Testis (tissue), 3 donors: Measurements from ENCODE around the gene CIP2A. TPM values are rescaled to one million over a fixed set of nuclear protein-coding genes. Genes with fewer than 3 reads are reported as not detected.

Experiments
- DNase-seq: peaks from one replicate; pipeline ENCODE4 v3.0.0-alpha.2; 2019
- H3K27ac ChIP-seq, 2 donors: fragments of 200-600 bp; sonication (generic); one replicate each; pipeline ENCODE4 v1.5.1; 2019
- H3K27me3 ChIP-seq: fragments of 200-600 bp; sonication (generic); one replicate; pipeline ENCODE4 v1.5.1; 2019
- H3K36me3 ChIP-seq: fragments of 200-600 bp; sonication (generic); one replicate; pipeline ENCODE4 v1.5.1; 2017; ENCODE audit warnings: low read depth; ENCODE audit errors: missing control alignments
- H3K4me1 ChIP-seq: fragments of 200-600 bp; sonication (generic); one replicate; pipeline ENCODE4 v1.5.1; 2019
- H3K4me3 ChIP-seq, 2 donors: fragments of 200-600 bp; sonication (generic); one replicate each; pipeline ENCODE4 v1.5.1; 2017 to 2019
- H3K9me3 ChIP-seq: fragments of 200-600 bp; sonication (generic); one replicate; pipeline ENCODE4 v1.5.1; 2017
- CTCF ChIP-seq, 3 experiments: fragments of 450-650 bp in 2 of 3; fragments of 200-600 bp in 1 of 3; sonication (generic) in 1 of 3; IDR thresholded peaks; one replicate each; pipeline ENCODE4 v1.5.1; 2016 to 2019; ENCODE audit warnings: antibody characterized with exemption in 3 of 3, mild to moderate bottlenecking in 2 of 3, moderate library complexity in 1 of 3
- POLR2A ChIP-seq: fragments of 450-650 bp; IDR thresholded peaks from one replicate; pipeline ENCODE4 v1.6.1; 2017; ENCODE audit warnings: antibody characterized with exemption, mild to moderate bottlenecking, moderate library complexity
- WGBS, 2 donors: methylation state at CpG; one replicate each; pipeline ENCODE4 v1.1.5; 2018; 5-methylcytosine and 5-hydroxymethylcytosine counted together
- intact Hi-C: fragments of 100-400 bp; cut with DNase I; formaldehyde crosslinking; loops from one replicate; pipeline ENCODE4 v1.15.1; 2023; ENCODE audit warnings: low total_unique reads
- polyA plus RNA-seq: library from polyadenylated mRNA; stranded (reverse); fragments of 350-450 nt; fragmentation: Illumina TruSeq; extraction: RNeasy Lipid Tissue Mini Kit (QIAGEN cat#74804); gene quantifications from one replicate; pipeline ENCODE4 v1.2.3, GENCODE V29; 2014; ENCODE audit warnings: low read depth, low replicate concordance; ENCODE audit not compliant: insufficient read depth
- total RNA-seq, 2 donors: library from RNA; depleted of rRNA; stranded (reverse); fragments of >200 nt; gene quantifications; one replicate each; pipeline ENCODE4 v1.2.3, GENCODE V29; 2016

Gene CIP2A
- total and polyA plus RNA-seq, 3 donors from 2014 or later: 8.5 to 23.5 (median 18.0) TPM

GRCh38 chr3:108555966-108556581, 33.2 kb downstream of the CIP2A start:
- no peak for DNase-seq
- no peaks in the 10 kb centered on the region for H3K36me3 ChIP-seq
- 74 to 77% methylated on average over 2 of the region's 2 CpGs for WGBS, 2 donors
- no peaks in the 10 kb centered on the region for H3K27me3 ChIP-seq
- no peaks in the 10 kb centered on the region for H3K9me3 ChIP-seq
- no peak overlapping the region for H3K4me3 ChIP-seq
- no peak overlapping the region for H3K27ac ChIP-seq
- intact Hi-C loops: no loop called here
- TF ChIP-seq POLR2A: no peak
- TF ChIP-seq CTCF (IDR thresholded peaks at IDR 0.05): no peak
- H3K4me1 ChIP-seq: peaks cover 6% of the 10 kb centered on the region

- Histone ChIP-seq H3K27me3 (no peaks in the 10 kb centered on the region), H3K36me3 (no peaks in the 10 kb centered on the region), H3K9me3 (no peaks in the 10 kb centered on the region), H3K4me3 (no peak overlapping the region), H3K4me1 (peaks cover 6% of the 10 kb centered on the region), H3K27ac (no peak overlapping the region)
- WGBS, 2 donors: 63 to 66% methylated on average over 3 of the region's 3 CpGs
- TF ChIP-seq POLR2A (no peak), CTCF (IDR thresholded peaks at IDR 0.05) (no peak)
- no peak for DNase-seq
- intact Hi-C loops: loop anchor here (5.0 kb wide), 1 partner anchor 63 kb away; no protein-coding TSS in a partner anchor
Measured at GRCh38 chr3:108554913-108555571, 34.2 kb downstream of the CIP2A start.

DNA sequence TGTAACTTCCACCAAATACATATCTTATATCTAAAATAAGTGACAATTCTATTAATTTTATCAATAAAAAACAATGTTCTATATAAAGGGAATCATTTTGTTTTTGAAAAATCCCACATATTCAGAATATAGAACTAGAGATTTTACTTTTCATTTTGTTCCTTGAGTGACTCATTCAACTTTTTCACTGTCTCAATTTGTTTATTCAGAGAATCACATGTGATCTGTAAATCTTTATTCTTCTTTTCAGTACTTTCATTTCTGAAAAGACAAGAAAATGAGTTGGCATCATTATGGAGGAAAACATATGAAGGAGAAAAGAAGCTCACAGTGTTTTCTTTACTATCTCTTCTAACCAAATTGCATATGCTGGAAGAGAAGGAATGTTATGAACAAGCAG, 35.0 kb downstream of the CIP2A start:
- Histone ChIP-seq H3K27me3 (no peaks in the 10 kb centered on the region), H3K9me3 (no peaks in the 10 kb centered on the region), H3K4me3 (no peak overlapping the region), H3K36me3 (no peaks in the 10 kb centered on the region), H3K4me1 (peaks cover 6% of the 10 kb centered on the region), H3K27ac (no peak overlapping the region)
- DNase-seq: no peak
- TF ChIP-seq POLR2A (no peak), CTCF (IDR thresholded peaks at IDR 0.05) (no peak)
- intact Hi-C loops: loop anchor here (5.0 kb wide), 1 partner anchor 62 kb away; no protein-coding TSS in a partner anchor

GRCh38 chr3:108552267-108553159, 36.7 kb downstream of the CIP2A start:
- Histone ChIP-seq H3K27ac (no peak overlapping the region), H3K9me3 (no peaks in the 10 kb centered on the region), H3K27me3 (no peaks in the 10 kb centered on the region), H3K36me3 (no peaks in the 10 kb centered on the region), H3K4me1 (peaks cover 6% of the 10 kb centered on the region), H3K4me3 (no peak overlapping the region)
- no peak for DNase-seq
- TF ChIP-seq POLR2A (no peak), CTCF (IDR thresholded peaks at IDR 0.05) (peak; percentile 37 to 54 (median 38))
- 58 to 63% methylated on average over 4 of the region's 4 CpGs for WGBS, 2 donors
- intact Hi-C loops: loop anchor here (5.0 kb wide), 1 partner anchor 60 kb away; no protein-coding TSS in a partner anchor
